Kidney (tissue), 14 donors: ENCODE results near the gene MGME1. TPM values are rescaled to one million over a fixed set of nuclear protein-coding genes. Genes with fewer than 3 reads are reported as not detected.

Experiments used
- DNase-seq, 5 donors: peaks; one replicate each; pipeline ENCODE4 v3.0.0-alpha.2; 2013 to 2020
- FAIRE-seq: peaks from 2 replicates; lab custom pipeline; 2012; peaks lifted over from hg19 to GRCh38; lab: Jason Lieb, UNC
- H3K27ac ChIP-seq, 2 donors: one replicate each; pipeline ENCODE4 v1.7.0; 2013; ENCODE audit warnings: low read depth in 2 of 2, low read length in 2 of 2, inconsistent platforms in 1 of 2
- H3K27me3 ChIP-seq: one replicate; pipeline ENCODE4 v1.7.1; 2013; ENCODE audit warnings: low read length, inconsistent platforms; ENCODE audit not compliant: control insufficient read depth, insufficient read depth
- H3K36me3 ChIP-seq, 3 donors: one replicate each; pipeline versions ENCODE4 v1.7.0 to v1.7.1; 2013; ENCODE audit warnings: low read length in 3 of 3, control low read depth in 1 of 3, inconsistent platforms in 1 of 3; ENCODE audit not compliant: insufficient read depth in 3 of 3, control insufficient read depth in 2 of 3
- H3K4me1 ChIP-seq, 3 donors: one replicate each; pipeline versions ENCODE4 v1.7.0 to v1.7.1; 2013; ENCODE audit warnings: low read length in 3 of 3, inconsistent platforms in 1 of 3, low read depth in 1 of 3; ENCODE audit not compliant: control insufficient read depth in 2 of 3, insufficient read depth in 2 of 3
- H3K4me3 ChIP-seq, 3 donors: one replicate each; pipeline versions ENCODE4 v1.7.0 to v1.8.1; 2013; ENCODE audit warnings: low read length in 3 of 3, control low read depth in 1 of 3, inconsistent platforms in 1 of 3
- H3K9ac ChIP-seq, 3 donors: one replicate each; pipeline versions ENCODE4 v1.7.0 to v1.7.1; 2013; ENCODE audit warnings: low read length in 3 of 3, control low read depth in 1 of 3, inconsistent platforms in 1 of 3
- H3K9me3 ChIP-seq, 3 donors: one replicate each; pipeline versions ENCODE4 v1.7.0 to v1.7.1; 2013; ENCODE audit warnings: low read length in 3 of 3, control low read depth in 1 of 3, inconsistent platforms in 1 of 3; ENCODE audit not compliant: control insufficient read depth in 2 of 3, insufficient read depth in 1 of 3
- CTCF ChIP-seq: IDR thresholded peaks from 3 replicates; pipeline ENCODE4 v1.5.1; 2012; ENCODE audit warnings: mild to moderate bottlenecking, moderate library complexity, borderline replicate concordance; ENCODE audit not compliant: insufficient read depth; ENCODE audit errors: extremely low read depth
- intact Hi-C: fragments of 100-400 bp; cut with DNase I; formaldehyde crosslinking; loops from one replicate; pipeline ENCODE4 v1.11.1; 2022
- polyA plus RNA-seq: library from polyadenylated mRNA; stranded (reverse); fragments of 350-450 nt; fragmentation: Illumina TruSeq; extraction: RNeasy Lipid Tissue Mini Kit (QIAGEN cat#74804); gene quantifications from one replicate; pipeline ENCODE4 v1.2.3, GENCODE V29; 2014; ENCODE audit warnings: low read depth, low replicate concordance; ENCODE audit not compliant: insufficient read depth
- total RNA-seq: library from RNA; stranded (reverse); fragmentation: NEBNext Ultra II Directional; extraction: Animal tissue kit (Norgen Biotek cat#: 25700); gene quantifications from one replicate; pipeline ENCODE4 v1.2.1, GENCODE V29; 2021
- donor health status: control.
- donor health status: control.
- donor health status: control.
- donor health status: control.
- donor health status: control.
- donor health status: DM: yes; HTN: yes; CAD: no.
- donor health status: Normal renal cell carcinoma (clear cell type).

The MGME1 gene
- total and polyA plus RNA-seq, 2 donors from 2014 or later = 15.5 to 16.7 TPM

DNA sequence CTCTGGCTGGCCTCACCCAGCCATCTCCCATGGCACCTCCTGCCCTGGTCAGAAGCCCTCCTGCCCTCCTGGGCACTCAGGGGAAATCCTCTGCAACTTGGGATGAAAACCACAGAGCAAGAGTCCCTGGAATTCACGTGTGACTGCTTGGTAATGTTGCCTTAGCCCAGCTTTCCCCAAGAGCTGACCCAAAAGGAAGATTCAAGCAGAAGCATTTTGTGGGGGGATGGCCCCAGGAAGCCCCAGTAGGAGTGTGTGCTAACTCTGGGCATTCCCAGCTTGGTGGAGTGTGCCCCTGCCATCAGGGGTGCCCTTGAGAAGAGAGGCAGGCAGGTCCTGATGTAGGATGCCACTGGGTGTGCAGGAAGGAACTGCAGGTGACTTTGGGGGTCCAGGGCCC is 35.7 kb upstream of the MGME1 start:
- no peak for DNase-seq
- intact Hi-C loops = no loop called here
- no peak for TF ChIP-seq CTCF
- Histone ChIP-seq H3K9ac (no peak overlapping the region), H3K9me3 (no peaks in the 10 kb centered on the region), H3K27me3 (no peaks in the 10 kb centered on the region), H3K27ac (no peak overlapping the region), H3K4me1 (peaks cover 5 to 18% (median 10%) of the 10 kb centered on the region in 3 donors), H3K4me3 (no peak overlapping the region), H3K36me3 (no peaks in the 10 kb centered on the region)
- FAIRE-seq = no peak

GRCh38 chr20:17933711-17934110 is 35.1 kb upstream of the MGME1 start:
- intact Hi-C loops = no loop called here
- no peak overlapping the region for H3K9ac ChIP-seq
- H3K36me3 ChIP-seq = no peaks in the 10 kb centered on the region
- H3K27ac ChIP-seq = no peak overlapping the region
- no peaks in the 10 kb centered on the region for H3K9me3 ChIP-seq
- DNase-seq = peak in 2 of 5 donors; percentile 42 to 44
- H3K4me1 ChIP-seq = peaks cover 5 to 19% (median 10%) of the 10 kb centered on the region in 3 donors
- no peak for FAIRE-seq
- no peak for TF ChIP-seq CTCF
- H3K27me3 ChIP-seq = no peaks in the 10 kb centered on the region
- H3K4me3 ChIP-seq = no peak overlapping the region

GRCh38 chr20:17934141-17934862 is 34.5 kb upstream of the MGME1 start:
- Histone ChIP-seq H3K27me3 (no peaks in the 10 kb centered on the region), H3K9me3 (no peaks in the 10 kb centered on the region), H3K36me3 (no peaks in the 10 kb centered on the region), H3K4me1 (peaks cover 7 to 25% (median 12%) of the 10 kb centered on the region in 3 donors), H3K4me3 (no peak overlapping the region), H3K27ac (no peak overlapping the region), H3K9ac (no peak overlapping the region)
- intact Hi-C loops = no loop called here
- FAIRE-seq (no peak), DNase-seq (no peak)
- TF ChIP-seq CTCF = no peak
